Karpas-422 (cell line): ENCODE results near the gene CLSTN1. TPM values are rescaled to one million over a fixed set of nuclear protein-coding genes. Genes with fewer than 3 reads are reported as not detected.
"Not testable (repeated sequence)": the region's sequence is repeated elsewhere in the genome, so short reads cannot be mapped to it uniquely, and the experiment has no call there.

Experiments used
- DNase-seq: peaks from one replicate; pipeline ENCODE4 v3.0.0-alpha.2; 2015
- H2AFZ ChIP-seq: fragments of 200-600 bp; sonication (generic); 2 replicates; pipeline ENCODE4 v1.6.1; 2014; ENCODE audit warnings: antibody characterized with exemption, low read length, mixed read lengths
- H3K27ac ChIP-seq: fragments of 200-600 bp; sonication (generic); 2 replicates; pipeline ENCODE4 v1.5.1; 2014; ENCODE audit warnings: mild to moderate bottlenecking, low read length, moderate library complexity
- H3K27me3 ChIP-seq: fragments of 200-600 bp; sonication (generic); 2 replicates; pipeline ENCODE4 v1.6.1; 2014; ENCODE audit warnings: low read length, mixed read lengths
- H3K36me3 ChIP-seq: fragments of 200-600 bp; sonication (generic); 2 replicates; pipeline ENCODE4 v1.6.1; 2014; ENCODE audit warnings: low read length, mixed read lengths; ENCODE audit not compliant: insufficient read depth
- H3K4me1 ChIP-seq: fragments of 200-600 bp; sonication (generic); 2 replicates; pipeline ENCODE4 v1.6.1; 2014; ENCODE audit warnings: mild to moderate bottlenecking, low read length, mixed read lengths
- H3K4me2 ChIP-seq: fragments of 200-600 bp; sonication (generic); 2 replicates; pipeline ENCODE4 v1.6.1; 2014; ENCODE audit warnings: low read length, low read depth, mild to moderate bottlenecking; ENCODE audit not compliant: poor library complexity, severe bottlenecking
- H3K4me3 ChIP-seq: fragments of 200-600 bp; sonication (generic); 2 replicates; pipeline ENCODE4 v1.5.1; 2014; ENCODE audit warnings: mild to moderate bottlenecking, antibody characterized with exemption, low read length, mixed read lengths
- H3K79me2 ChIP-seq: fragments of 200-600 bp; sonication (generic); 2 replicates; pipeline ENCODE4 v1.6.1; 2014; ENCODE audit warnings: mild to moderate bottlenecking, low read length, mixed read lengths
- H3K9ac ChIP-seq: fragments of 200-600 bp; sonication (generic); 2 replicates; pipeline ENCODE4 v1.6.0; 2014; ENCODE audit warnings: low read length
- H3K9me2 ChIP-seq: fragments of 200-600 bp; sonication (generic), shearing (Covaris generic); replicated peaks from 2 replicates; pipeline ENCODE4 v1.6.0; 2014; ENCODE audit warnings: mild to moderate bottlenecking, low read length, moderate library complexity; ENCODE audit not compliant: insufficient read depth
- H3K9me3 ChIP-seq: fragments of 300-700, 200-600 bp; sonication (generic); 2 replicates; pipeline ENCODE4 v1.6.1; 2014; ENCODE audit warnings: low read length, mixed read lengths
- H4K20me1 ChIP-seq: fragments of 200-600 bp; sonication (generic); 2 replicates; pipeline ENCODE4 v1.6.1; 2014; ENCODE audit warnings: mild to moderate bottlenecking, antibody characterized with exemption, low read length, low read depth; ENCODE audit not compliant: insufficient read depth
- total RNA-seq: library from RNA; depleted of rRNA; stranded (reverse); fragments of >200 nt; shearing (Covaris generic); gene quantifications from 2 replicates; pipeline ENCODE4 v1.2.3, GENCODE V29; 2014; ENCODE audit warnings: low replicate concordance

The CLSTN1 gene
- total RNA-seq, 1 experiment from 2014 or later: 52.0 TPM

DNA sequence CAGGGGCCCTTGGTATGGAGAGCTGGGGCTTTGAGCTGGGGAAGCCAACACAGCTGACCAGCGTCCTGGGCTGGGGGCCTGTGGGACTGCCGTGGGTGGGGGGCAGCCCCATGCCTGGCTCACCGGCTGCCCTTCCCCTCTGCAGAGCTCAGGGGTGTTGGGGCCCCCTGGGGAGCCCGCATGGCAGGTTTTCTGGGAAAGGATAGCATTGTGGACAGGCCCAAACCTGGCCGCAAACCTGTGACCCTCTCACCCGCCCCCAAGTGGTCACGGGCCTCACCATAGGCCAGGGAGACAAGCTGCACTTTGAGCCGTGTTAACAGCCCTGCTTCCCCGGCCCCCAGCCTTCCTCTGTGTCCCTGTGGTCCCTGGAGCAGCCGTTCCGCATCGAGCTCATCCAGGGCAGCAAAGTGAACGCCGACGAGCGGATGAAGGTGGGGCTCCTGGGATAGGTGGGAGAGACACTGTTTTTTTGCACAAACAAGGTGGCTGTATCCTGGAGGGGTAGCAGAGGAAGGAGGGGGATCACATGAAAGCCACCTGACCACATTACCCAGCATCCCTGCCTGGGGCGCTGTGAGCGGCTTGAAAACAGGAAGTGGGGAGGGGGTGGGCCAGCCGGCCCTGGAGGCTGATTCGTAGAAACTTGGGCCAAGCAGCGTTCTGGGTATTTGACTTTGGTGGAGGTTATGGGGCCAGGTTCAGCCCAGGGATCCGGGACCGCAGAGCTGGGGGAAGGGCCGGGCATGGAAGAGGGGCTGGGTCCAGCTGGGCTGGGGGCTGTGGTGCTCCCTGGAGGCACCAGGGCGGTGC is 106.4 kb downstream of the CLSTN1 start:
- Histone ChIP-seq H2AFZ (no peak overlapping the region), H3K79me2 (no peaks in the 10 kb centered on the region)

DNA sequence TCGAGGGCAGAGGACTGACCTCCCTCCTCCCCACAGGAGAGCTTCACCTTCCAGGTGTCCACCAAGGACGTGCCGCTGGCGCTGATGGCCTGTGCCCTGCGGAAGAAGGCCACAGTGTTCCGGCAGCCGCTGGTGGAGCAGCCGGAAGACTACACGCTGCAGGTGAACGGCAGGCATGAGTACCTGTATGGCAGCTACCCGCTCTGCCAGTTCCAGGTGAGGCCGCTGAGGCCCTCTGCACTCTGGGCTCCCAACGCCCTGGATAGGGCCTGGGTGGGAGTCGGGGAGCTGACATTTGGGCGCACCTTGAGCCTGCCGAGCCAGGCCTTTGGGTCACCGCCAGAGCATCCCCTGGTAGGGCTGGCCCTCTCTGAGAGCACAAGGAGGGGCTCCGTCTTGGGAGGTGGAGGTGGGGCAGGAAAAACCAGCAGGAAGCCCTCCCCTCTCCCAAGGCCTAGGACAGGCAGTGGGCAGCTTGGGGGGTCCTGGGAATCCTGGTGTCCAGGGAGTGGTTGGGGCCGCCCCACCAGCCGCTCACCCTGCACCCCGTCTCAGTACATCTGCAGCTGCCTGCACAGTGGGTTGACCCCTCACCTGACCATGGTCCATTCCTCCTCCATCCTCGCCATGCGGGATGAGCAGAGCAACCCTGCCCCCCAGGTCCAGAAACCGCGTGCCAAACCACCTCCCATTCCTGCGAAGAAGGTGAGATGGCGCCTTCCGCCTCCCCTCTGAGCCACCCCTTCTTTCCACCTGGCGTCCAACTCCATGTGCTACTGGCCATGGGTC is 107.2 kb downstream of the CLSTN1 start:
- Histone ChIP-seq H3K4me2 (no peak overlapping the region), H4K20me1 (no peaks in the 10 kb centered on the region), H2AFZ (no peak overlapping the region), H3K4me1 (peaks cover 11% of the 10 kb centered on the region), H3K9ac (no peak overlapping the region), H3K79me2 (no peaks in the 10 kb centered on the region), H3K36me3 (peaks cover 8% of the 10 kb centered on the region; the same call in 1 of the 2 replicates), H3K9me3 (no peaks in the 10 kb centered on the region), H3K9me2 (no peaks in the 10 kb centered on the region), H3K27me3 (no peaks in the 10 kb centered on the region), H3K4me3 (no peak overlapping the region), H3K27ac (no peak overlapping the region)
- DNase-seq: no peak

More for the DNA sequence above, 106.4 kb downstream of the CLSTN1 start:
- DNase-seq: peak; percentile 77
- Histone ChIP-seq H3K27ac (no peak overlapping the region), H3K9ac (peak overlapping the region; percentile 27; the same call in 1 of the 2 replicates), H3K4me2 (no peak overlapping the region), H3K27me3 (no peaks in the 10 kb centered on the region), H3K4me1 (peaks cover 11% of the 10 kb centered on the region), H3K36me3 (peaks cover 9% of the 10 kb centered on the region), H3K9me3 (no peaks in the 10 kb centered on the region), H4K20me1 (no peaks in the 10 kb centered on the region), H3K9me2 (no peaks in the 10 kb centered on the region), H3K4me3 (no peak overlapping the region)

DNA sequence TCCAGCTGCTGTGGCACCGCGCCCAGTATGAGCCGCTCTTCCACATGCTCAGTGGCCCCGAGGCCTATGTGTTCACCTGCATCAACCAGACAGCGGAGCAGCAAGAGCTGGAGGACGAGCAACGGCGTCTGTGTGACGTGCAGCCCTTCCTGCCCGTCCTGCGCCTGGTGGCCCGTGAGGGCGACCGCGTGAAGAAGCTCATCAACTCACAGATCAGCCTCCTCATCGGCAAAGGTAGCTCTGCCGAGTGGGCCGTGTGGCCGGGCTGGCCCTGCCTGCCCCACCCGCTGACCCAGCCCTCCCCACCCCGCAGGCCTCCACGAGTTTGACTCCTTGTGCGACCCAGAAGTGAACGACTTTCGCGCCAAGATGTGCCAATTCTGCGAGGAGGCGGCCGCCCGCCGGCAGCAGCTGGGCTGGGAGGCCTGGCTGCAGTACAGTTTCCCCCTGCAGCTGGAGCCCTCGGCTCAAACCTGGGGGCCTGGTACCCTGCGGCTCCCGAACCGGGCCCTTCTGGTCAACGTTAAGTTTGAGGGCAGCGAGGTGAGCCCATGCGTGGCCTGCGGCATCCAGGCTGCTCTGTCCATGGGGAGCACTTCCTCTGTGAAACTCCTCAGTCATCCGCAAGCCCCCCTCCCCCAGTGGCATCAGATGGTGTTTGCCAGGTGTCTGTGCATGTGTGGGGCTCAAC is 108.1 kb downstream of the CLSTN1 start:
- H3K9me3 ChIP-seq: no peaks in the 10 kb centered on the region
- no peaks in the 10 kb centered on the region for H3K9me2 ChIP-seq
- no peaks in the 10 kb centered on the region for H4K20me1 ChIP-seq
- H3K36me3 ChIP-seq: peaks cover 8% of the 10 kb centered on the region; the same call in 1 of the 2 replicates
- H3K27me3 ChIP-seq: no peaks in the 10 kb centered on the region
- H3K4me2 ChIP-seq: no peak overlapping the region
- H3K79me2 ChIP-seq: no peaks in the 10 kb centered on the region
- peaks cover 11% of the 10 kb centered on the region for H3K4me1 ChIP-seq
- no peak for DNase-seq
- H2AFZ ChIP-seq: no peak overlapping the region
- no peak overlapping the region for H3K9ac ChIP-seq
- H3K27ac ChIP-seq: no peak overlapping the region
- no peak overlapping the region for H3K4me3 ChIP-seq

DNA sequence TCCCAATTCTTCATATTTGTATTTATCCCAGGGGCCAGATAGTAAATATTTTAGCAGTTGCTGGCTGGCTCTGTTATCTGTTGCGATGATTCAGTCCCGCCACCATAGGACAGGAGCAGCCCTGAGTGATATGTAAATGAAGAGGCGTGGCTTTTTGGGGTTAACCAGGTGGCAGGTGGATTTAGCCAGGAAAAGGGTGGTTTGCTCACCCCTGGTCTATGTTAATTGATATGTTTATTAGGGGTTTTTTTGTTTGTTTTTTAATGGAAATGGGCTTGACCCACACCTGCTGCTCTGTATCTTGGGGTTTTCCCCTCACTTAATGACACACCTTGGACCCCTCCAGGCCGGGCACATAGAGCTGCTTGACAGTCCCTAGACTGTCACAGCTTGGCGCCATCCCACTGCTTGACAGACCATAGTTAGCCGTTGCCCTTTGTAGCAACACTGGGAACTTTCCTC is 109.5 kb downstream of the CLSTN1 start:
- no peaks in the 10 kb centered on the region for H3K27me3 ChIP-seq

DNA sequence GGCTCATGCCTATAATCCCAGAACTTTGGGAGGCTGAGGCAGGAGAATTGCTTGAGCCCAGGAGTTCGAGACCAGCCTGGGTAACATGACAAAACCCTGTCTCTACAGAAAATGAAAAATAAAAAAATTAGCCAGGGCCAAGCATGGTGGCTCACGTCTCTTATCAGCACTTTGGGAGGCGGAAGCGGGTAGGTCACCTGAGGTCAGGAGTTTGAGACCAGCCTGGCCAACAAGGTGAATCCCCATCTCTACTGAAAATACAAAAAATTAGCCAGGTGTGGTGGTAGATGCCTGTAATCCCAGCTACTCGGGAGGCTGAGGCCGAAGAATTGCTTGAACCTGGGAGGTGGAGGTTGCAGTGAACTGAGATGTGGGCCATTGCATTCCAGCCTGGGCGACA is 111.0 kb downstream of the CLSTN1 start:
- H3K4me1 ChIP-seq, H3K9me3 ChIP-seq, H3K27ac ChIP-seq, H3K4me3 ChIP-seq, H3K27me3 ChIP-seq, H3K9me2 ChIP-seq, H3K36me3 ChIP-seq, H4K20me1 ChIP-seq, H3K9ac ChIP-seq, H3K79me2 ChIP-seq, H3K4me2 ChIP-seq, DNase-seq, H2AFZ ChIP-seq: not testable (repeated sequence)

More for the DNA sequence above, 109.5 kb downstream of the CLSTN1 start:
- H3K79me2 ChIP-seq: no peaks in the 10 kb centered on the region
- H2AFZ ChIP-seq: no peak overlapping the region
- H3K4me1 ChIP-seq: peaks cover 11% of the 10 kb centered on the region
- H3K9ac ChIP-seq: no peak overlapping the region
- H3K9me2 ChIP-seq: no peaks in the 10 kb centered on the region
- no peak for DNase-seq
- H3K36me3 ChIP-seq: peaks cover 8% of the 10 kb centered on the region; the same call in 1 of the 2 replicates
- H3K4me2 ChIP-seq: no peak overlapping the region
- H3K9me3 ChIP-seq: no peaks in the 10 kb centered on the region
- H3K4me3 ChIP-seq: no peak overlapping the region
- H3K27ac ChIP-seq: no peak overlapping the region
- H4K20me1 ChIP-seq: no peaks in the 10 kb centered on the region

DNA sequence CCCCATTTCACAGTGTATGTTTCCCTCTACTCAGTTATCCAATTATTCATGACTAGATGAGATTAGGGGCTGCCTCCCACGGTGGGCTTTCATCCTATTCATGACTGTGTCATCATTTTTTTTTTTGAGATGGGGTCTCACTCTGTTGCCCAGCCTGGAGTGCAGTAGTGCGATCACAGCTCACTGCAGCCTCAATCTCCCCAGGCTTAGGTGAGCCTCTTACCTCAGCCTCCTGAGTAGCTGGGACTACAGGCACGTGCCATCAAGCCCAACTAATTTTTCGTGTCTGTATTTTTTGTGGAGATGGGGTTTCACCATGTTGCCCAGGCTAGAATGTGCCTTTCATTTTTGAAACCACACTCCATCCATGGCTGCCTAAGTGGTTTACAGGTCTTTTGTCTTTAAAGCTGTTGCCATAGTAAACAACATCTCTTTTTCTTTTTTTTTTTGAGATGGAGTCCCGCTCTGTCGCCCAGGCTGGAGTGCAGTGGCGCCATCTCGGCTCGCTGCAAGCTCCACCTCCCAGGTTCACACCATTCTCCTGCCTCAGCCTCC is 112.2 kb downstream of the CLSTN1 start:
- no peak overlapping the region for H2AFZ ChIP-seq
- H3K9me3 ChIP-seq: no peaks in the 10 kb centered on the region
- H3K9me2 ChIP-seq: no peaks in the 10 kb centered on the region
- H3K4me3 ChIP-seq: no peak overlapping the region
- no peak overlapping the region for H3K9ac ChIP-seq
- no peaks in the 10 kb centered on the region for H4K20me1 ChIP-seq
- no peak overlapping the region for H3K27ac ChIP-seq
- no peak for DNase-seq
- no peaks in the 10 kb centered on the region for H3K79me2 ChIP-seq
- H3K4me1 ChIP-seq: no peaks in the 10 kb centered on the region
- peaks cover 8% of the 10 kb centered on the region; the same call in 1 of the 2 replicates for H3K36me3 ChIP-seq
- H3K27me3 ChIP-seq: no peaks in the 10 kb centered on the region
- no peak overlapping the region for H3K4me2 ChIP-seq

DNA sequence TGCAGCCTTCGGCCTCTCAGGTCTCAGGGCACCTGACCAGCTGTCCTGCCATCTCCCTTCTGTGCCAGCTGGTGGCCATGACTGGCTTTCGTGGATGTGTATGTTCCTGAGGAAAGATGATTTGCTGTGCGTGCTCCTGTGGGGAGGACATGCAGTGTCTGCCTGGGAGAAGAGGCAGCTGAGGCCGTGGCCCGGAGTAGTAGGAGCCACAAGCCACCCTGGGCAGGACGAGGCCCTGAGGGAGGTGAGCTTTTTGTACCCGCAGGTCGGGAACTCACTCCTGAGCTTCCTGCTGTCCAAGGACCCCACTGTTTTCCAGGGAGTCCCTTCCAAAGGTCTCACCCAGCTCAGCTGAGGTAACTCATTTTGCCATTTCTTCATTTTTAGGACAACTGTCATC is 113.7 kb downstream of the CLSTN1 start:
- Histone ChIP-seq H3K36me3 (peaks cover 8% of the 10 kb centered on the region; the same call in 1 of the 2 replicates), H3K9ac (no peak overlapping the region), H3K4me3 (no peak overlapping the region), H3K27ac (no peak overlapping the region), H3K79me2 (no peaks in the 10 kb centered on the region; the same call in 1 of the 2 replicates), H3K9me3 (no peaks in the 10 kb centered on the region), H3K4me1 (no peaks in the 10 kb centered on the region), H4K20me1 (no peaks in the 10 kb centered on the region), H3K4me2 (no peak overlapping the region), H3K9me2 (no peaks in the 10 kb centered on the region), H2AFZ (no peak overlapping the region), H3K27me3 (no peaks in the 10 kb centered on the region)
- DNase-seq: no peak
